ENCODE measurements around the gene ISOC1. TPM values are rescaled to one million over a fixed set of nuclear protein-coding genes. Genes with fewer than 3 reads are reported as not detected.
A peak's percentile ranks its signal among the peaks of the same experiment; 100 is the strongest.

Gene ISOC1
- total RNA-seq, 1 experiment from 2014 or later: 123 TPM

DNA sequence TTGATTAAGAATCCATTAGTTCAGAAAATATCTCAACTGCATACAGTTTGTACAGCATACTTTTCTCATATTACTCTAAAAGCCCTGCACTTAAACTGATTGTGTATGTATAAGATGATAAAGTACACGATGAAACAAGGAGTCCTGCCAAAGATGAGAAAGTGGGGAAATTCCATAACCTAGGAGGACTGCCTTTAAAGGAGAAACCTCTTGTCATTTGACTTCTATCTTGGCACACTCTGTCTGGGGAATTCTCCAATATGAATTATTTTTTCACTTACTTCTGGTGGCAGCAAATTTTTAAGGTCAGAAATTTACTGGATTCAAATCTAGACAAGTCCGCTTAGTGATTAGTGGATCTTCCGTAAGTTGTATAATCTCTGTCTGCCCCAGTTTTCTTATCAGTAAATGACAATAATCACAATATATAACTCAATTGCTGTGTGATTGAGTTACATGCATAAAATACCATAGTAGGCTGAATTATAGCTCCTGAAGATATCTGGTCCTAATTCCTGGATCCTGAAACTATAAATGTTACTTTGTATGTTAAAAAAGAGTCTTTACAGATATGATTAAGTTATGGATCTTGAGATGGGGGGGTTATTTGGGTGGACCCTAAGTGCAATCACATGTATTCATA is 17.0 kb upstream of the ISOC1 start:
- H3K27ac ChIP-seq: no peak overlapping the region

DNA sequence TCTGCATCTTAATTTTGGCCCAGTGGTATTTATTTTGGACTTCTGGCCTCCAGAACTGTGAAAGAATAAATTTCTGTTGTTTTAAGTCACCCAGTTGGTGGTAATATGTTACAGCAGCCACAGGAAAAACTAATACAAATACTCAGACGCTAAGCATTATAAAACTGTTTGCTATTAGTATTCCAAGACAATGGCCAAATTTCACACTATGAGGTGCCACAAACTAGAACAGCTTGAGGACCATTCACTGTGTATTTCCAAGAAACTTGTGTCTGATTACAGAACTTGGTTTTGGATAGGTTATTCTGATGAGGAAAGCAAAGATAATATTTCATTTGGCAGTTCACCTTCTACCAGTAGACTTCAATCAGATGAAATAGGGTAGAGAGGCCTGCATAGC is 16.3 kb upstream of the ISOC1 start:
- Histone ChIP-seq H3K4me3 (no peak overlapping the region), H3K27ac (no peak overlapping the region), H3K36me3 (no peaks in the 10 kb centered on the region), H3K27me3 (no peaks in the 10 kb centered on the region), H3K9me3 (replicated peaks) (no peaks in the 10 kb centered on the region), H3K4me1 (no peaks in the 10 kb centered on the region)
- DNase-seq: no peak

More for the DNA sequence above, 17.0 kb upstream of the ISOC1 start:
- Histone ChIP-seq H3K4me1 (no peaks in the 10 kb centered on the region), H3K4me3 (no peak overlapping the region), H3K27me3 (no peaks in the 10 kb centered on the region), H3K36me3 (no peaks in the 10 kb centered on the region), H3K9me3 (replicated peaks) (no peaks in the 10 kb centered on the region)
- no peak for DNase-seq

DNA sequence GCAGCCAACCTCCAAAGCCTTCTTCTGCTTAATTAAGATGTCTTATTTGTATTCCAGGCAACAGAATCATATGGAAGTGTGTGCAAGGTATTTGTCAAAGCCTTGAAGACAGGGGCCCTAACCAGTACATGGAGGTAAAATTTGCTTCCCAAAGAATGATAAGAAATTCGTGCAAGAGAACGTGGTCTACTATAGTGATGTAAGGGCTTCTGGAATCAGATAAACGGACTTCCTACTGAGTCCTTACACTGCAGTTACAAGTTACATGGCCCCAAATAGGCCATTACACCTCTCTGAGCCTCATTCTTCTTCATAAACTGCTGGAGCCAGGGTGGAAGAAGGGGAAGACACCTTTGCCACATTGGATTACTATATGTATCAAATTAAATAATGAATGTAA is 15.9 kb upstream of the ISOC1 start:
- no peak overlapping the region for H3K4me3 ChIP-seq
- H3K36me3 ChIP-seq: no peaks in the 10 kb centered on the region
- H3K9me3 ChIP-seq (replicated peaks): no peaks in the 10 kb centered on the region
- no peaks in the 10 kb centered on the region for H3K27me3 ChIP-seq
- no peak for DNase-seq
- no peaks in the 10 kb centered on the region for H3K4me1 ChIP-seq
- no peak overlapping the region for H3K27ac ChIP-seq

DNA sequence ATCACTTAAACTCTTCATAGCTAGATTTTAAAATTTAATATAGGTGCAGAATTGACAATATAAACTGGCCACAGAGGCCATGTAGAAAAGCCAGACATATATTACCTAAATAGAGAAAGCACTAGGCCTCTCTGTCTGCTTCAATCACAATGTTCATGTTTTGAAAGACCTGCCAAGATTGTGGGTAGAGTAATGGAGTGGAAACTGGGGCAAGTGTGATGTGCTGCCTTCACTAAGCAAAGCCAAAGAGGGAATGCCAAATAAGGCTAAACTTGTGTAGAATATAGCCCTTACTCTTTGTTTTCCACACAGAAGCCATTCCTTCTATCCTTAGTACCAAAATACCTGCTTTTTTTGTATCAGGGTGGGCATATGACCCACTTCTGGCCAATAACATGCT is 15.1 kb upstream of the ISOC1 start:
- no peaks in the 10 kb centered on the region for H3K9me3 ChIP-seq (replicated peaks)
- DNase-seq: no peak
- no peaks in the 10 kb centered on the region for H3K27me3 ChIP-seq
- no peak overlapping the region for H3K27ac ChIP-seq
- H3K4me3 ChIP-seq: no peak overlapping the region
- no peaks in the 10 kb centered on the region for H3K36me3 ChIP-seq
- H3K4me1 ChIP-seq: no peaks in the 10 kb centered on the region

DNA sequence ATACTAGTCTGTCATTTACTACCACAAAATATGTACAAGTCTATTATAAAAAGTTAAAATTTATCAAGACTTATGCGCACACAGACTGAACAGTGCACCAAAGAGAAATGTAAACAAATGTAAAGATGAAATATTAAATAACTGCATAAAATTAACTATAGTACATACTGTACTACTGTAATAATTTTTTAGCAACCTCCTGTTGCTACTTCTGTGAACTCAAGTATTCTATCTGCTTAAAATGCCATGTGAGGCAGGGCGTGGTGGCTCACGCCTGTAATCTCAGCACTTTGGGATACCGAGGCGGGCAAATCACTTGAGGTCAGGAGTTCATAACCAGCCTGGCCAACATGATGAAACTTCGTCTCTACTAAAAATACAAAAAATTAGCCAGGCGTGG is 13.8 kb upstream of the ISOC1 start:
- Histone ChIP-seq H3K9me3 (replicated peaks) (no peaks in the 10 kb centered on the region), H3K4me1 (no peaks in the 10 kb centered on the region), H3K27me3 (no peaks in the 10 kb centered on the region), H3K4me3 (no peak overlapping the region), H3K36me3 (no peaks in the 10 kb centered on the region), H3K27ac (no peak overlapping the region)
- no peak for DNase-seq

DNA sequence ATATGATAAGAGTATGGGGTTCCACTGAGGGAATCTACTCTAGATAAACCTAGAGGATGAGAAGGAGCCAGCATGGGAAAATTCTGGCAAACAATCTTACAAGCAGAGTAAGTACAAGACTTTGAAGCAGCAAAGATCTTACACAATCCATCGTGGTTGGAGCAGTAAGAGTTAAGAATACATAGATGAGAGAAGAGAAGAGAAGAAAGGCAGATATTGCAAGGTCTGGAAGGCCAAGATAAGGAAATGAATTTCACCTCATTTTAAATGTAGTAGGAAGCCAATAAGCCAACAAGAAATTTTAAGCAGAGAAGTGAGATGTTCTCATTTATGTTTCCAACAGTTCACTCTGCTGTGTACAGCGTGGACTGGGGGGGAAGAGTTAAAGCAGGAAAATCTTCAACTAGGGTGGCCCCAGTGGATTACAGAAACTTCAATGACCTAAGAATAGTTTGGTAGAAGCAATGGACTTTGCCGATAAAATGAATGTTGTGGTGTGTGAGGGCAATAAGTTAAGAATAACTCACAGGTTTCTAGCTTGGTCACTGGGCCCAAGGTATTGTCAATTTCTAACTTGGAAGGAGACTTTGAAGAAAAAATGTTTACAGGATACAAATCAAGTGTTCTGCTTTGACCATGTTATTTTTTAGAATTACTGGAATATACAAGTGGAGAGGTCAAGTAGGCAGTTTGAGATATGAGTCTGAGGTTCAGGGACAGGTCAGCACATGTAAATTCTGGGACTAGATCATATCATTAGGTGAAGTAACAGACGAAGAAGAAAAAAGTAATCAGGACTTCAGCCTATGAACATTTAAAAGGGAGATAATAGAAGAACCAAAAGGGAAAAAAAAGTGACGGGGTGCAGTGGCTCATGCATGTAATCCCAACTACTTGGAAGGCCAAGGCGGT is 12.1 kb upstream of the ISOC1 start:
- no peak for DNase-seq
- no peaks in the 10 kb centered on the region for H3K36me3 ChIP-seq
- no peaks in the 10 kb centered on the region for H3K27me3 ChIP-seq
- H3K4me3 ChIP-seq: no peak overlapping the region
- no peak overlapping the region for H3K27ac ChIP-seq
- H3K4me1 ChIP-seq: no peaks in the 10 kb centered on the region
- H3K9me3 ChIP-seq (replicated peaks): no peaks in the 10 kb centered on the region

DNA sequence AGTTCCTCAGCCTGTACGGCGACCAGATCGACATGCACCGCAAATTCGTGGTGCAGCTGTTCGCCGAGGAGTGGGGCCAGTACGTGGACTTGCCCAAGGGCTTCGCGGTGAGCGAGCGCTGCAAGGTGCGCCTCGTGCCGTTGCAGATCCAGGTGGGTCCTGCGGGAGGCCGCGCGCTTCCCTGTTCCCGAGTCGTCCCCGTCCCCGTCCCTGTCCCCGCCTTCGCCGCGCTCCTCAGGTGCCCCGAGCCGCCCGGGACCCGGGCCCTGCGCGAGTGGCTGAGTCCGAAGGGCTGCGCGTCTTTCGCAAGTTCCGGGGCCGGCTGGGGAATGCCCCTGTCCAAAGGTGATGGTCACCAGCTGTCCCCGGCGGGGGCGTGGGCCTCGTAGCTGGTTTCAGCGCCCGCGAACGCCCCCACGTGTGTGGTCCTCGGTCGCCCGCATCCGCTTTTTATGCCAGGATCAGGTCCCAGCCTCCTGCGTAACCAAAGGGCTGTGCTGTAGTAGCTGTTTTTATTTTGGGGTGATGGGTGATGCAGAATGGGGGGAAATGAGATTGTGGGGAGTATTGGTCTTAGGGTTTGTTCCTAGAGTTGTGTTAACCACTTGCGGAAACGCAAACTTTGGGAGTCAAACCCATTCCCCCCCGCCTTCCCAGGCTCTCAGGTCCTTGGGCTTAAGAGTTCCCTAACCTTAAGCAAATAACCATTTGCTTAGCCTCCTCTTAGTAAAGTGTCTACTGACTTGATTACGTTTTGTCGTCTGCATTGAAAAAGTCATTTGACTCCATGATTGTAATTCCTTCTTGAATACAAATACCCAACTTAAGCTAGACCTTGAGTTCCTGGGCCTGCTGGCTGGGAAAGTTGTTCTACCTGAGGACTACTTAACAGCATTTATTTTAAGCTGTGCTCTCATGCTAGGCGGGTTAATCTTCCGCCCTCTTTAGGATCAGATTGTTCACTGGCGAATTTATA is 663 bp downstream of the ISOC1 start:
- Histone ChIP-seq H3K27ac (peak overlapping the region; percentile 88), H3K4me1 (peaks cover 14% of the 10 kb centered on the region), H3K36me3 (no peaks in the 10 kb centered on the region), H3K27me3 (no peaks in the 10 kb centered on the region), H3K4me3 (peak overlapping the region; percentile 93), H3K9me3 (replicated peaks) (no peaks in the 10 kb centered on the region)
- DNase-seq: peak; percentile 70 to 73

DNA sequence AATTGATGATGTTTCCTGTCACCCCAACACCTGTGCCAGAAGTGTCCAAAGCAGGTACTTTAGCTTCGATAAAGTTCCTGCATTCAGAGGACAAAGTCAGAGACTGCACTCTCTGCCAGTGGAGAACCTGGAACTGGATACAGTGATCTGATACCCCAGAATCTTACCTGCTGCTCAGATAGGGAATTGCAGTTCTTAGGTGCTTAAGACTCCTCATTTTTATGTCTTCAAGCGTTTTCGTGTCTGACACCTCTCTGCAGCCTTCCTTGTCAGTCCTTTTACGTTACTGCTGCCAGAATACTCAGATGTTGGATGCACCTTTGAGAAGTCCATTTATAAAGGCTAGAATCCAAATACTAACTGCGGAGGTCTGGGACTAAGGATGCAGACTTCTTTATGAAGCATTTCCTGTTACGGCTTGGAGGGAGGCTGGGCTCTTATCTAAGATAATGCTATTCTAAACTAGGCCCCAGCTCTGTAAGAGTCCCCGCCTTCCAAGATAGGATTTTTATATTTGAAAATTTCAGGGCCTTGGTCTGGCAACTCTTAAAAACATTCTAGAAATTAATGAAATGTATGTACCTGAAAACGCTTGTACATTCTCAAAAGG is 1.9 kb downstream of the ISOC1 start:
- H3K4me1 ChIP-seq: peaks cover 14% of the 10 kb centered on the region
- peak in 1 of 2 experiments; percentile 13 for DNase-seq
- H3K27ac ChIP-seq: no peak overlapping the region
- H3K9me3 ChIP-seq (replicated peaks): no peaks in the 10 kb centered on the region
- H3K4me3 ChIP-seq: no peak overlapping the region
- H3K36me3 ChIP-seq: no peaks in the 10 kb centered on the region
- H3K27me3 ChIP-seq: no peaks in the 10 kb centered on the region

DNA sequence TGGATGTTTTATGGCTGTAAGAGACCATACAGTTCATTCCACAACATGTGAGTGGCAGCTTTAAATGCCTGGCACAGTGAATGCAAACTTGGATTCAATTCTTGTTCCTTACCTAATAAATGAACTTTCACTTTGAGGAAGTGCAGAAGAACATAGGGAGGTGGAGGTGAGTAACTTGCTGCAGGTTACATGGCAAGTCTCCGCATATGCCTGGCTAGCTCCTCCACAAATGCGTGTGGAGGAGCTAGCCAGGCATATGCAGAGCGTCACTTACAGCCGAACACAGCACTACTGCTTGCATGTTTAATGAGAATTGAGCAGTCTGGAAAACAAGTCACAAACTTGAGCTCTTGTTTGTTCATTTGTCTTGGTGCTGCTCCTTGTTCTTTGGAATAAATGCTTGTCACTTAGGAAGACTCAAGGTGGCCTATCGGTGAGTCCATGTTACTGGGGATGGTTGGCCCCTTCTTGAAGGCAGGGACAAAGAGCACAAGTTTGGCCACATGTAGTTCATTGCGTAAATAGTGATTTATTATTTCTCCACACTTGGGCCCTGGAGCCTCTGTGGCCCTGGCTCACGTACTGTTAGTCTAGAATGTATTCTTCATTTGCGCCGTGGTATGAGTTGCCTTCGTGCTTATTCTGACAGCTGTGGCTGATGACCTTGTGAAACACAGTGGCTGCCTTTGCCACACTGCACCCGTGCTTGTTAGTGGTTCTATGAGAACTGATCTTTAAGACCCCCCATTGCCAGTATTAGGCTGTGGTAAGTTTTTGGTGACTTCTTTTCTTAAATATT is 3.1 kb downstream of the ISOC1 start:
- peak in 1 of 2 experiments; percentile 16 for DNase-seq
- H3K27ac ChIP-seq: no peak overlapping the region
- H3K36me3 ChIP-seq: no peaks in the 10 kb centered on the region
- no peaks in the 10 kb centered on the region for H3K27me3 ChIP-seq
- H3K9me3 ChIP-seq (replicated peaks): no peaks in the 10 kb centered on the region
- no peak overlapping the region for H3K4me3 ChIP-seq
- peaks cover 14% of the 10 kb centered on the region for H3K4me1 ChIP-seq

DNA sequence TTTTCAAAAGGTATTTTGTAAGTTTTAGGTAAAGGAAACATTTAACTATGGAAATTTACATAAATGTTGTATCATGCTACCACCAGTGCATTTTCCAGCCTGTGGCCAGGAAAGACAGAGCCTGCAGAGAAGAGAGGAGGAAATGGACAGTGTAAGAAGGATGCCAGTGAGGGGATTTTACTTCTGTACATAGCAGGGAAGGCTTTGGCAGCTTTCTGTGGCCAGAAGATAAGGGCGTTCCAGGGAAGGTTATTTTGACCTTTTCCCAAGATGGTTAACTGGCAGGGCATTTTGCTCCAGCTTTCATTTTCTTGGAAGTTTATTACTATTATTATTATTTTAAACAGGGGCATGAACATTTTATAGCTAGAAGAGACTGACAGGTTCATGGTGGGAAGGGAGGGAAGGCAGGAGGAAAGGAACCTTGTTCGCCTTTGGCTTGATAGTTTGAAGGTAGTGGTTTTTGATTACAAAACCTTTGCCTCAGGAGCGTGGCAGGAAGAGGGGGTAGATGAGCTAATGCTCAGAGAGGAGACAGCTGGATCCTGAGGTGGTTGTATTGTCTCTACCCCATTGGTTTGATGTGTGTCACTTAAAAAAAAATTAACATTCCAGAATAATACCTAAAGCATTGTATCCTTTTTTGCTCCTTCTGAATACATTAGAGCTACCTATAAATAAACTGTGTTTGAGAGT is 4.1 kb downstream of the ISOC1 start:
- H3K4me1 ChIP-seq: peaks cover 14% of the 10 kb centered on the region
- H3K36me3 ChIP-seq: no peaks in the 10 kb centered on the region
- H3K9me3 ChIP-seq (replicated peaks): no peaks in the 10 kb centered on the region
- H3K27ac ChIP-seq: no peak overlapping the region
- no peak overlapping the region for H3K4me3 ChIP-seq
- H3K27me3 ChIP-seq: no peaks in the 10 kb centered on the region
- peak in 1 of 2 experiments; percentile 35 for DNase-seq

DNA sequence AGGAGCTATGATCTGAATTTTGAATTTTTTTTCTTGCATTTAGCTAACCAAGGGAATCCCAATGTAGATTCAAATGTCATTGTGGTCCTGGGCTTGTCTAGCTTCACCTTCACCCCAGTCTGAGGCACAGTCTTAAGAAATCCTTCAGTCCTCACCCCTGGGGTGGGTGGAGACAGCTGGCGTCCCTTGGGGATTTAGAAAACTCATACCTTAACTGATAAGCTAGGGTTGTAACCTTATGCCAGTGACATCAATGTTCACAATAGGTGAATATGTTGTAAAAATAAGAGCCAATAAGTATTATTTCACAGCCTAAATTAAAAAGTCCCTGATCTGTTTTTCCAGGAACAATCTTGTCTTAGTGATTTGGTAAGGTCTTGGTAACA is 4.6 kb downstream of the ISOC1 start:
- H3K9me3 ChIP-seq (replicated peaks): no peaks in the 10 kb centered on the region
- H3K4me1 ChIP-seq: peaks cover 14% of the 10 kb centered on the region
- H3K4me3 ChIP-seq: no peak overlapping the region
- no peak overlapping the region for H3K27ac ChIP-seq
- H3K27me3 ChIP-seq: no peaks in the 10 kb centered on the region
- peak in 1 of 2 experiments; percentile 12 for DNase-seq
- H3K36me3 ChIP-seq: no peaks in the 10 kb centered on the region

DNA sequence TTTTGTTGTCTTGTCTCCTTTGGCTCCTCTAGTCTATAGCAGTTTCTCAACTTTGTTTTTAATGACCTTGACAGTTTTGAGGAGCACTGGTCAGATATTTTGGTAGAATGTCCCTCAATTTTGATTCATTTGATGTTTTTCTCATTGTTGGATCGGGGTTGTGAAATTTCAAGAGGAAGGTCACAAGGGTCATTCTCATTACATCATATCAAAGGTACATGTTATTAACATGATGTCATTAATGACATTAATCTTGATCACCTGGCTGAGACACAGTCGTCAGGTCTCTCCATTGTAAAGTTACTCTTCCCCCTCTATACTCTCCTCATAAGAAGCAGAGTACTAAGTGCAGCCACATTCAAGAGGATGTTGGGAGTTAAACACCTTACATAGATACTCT is 7.2 kb downstream of the ISOC1 start:
- Histone ChIP-seq H3K36me3 (peaks cover 20% of the 10 kb centered on the region), H3K4me3 (no peak overlapping the region), H3K27ac (no peak overlapping the region), H3K4me1 (peaks cover 11% of the 10 kb centered on the region), H3K9me3 (replicated peaks) (no peaks in the 10 kb centered on the region), H3K27me3 (no peaks in the 10 kb centered on the region)
- no peak for DNase-seq

DNA sequence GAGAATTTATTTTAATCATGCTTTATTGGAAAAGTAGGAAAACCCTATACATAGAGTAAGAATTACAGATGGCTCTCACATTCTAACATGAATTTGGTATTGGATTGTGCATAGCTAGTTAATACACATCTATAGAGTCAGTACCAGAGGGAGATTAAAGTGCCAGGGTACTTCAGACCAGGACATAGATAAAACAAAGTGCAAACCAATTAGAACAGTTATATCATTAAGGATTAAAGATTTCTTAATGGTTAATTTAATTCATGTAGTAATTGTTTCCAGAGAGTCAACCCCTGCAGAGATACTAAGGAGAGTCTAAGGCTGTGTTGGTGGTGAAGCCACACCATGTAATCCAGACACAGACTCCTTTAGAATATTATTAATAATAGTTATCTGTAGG is 8.8 kb downstream of the ISOC1 start:
- H3K4me3 ChIP-seq: no peak overlapping the region
- no peaks in the 10 kb centered on the region for H3K9me3 ChIP-seq (replicated peaks)
- no peaks in the 10 kb centered on the region for H3K27me3 ChIP-seq
- H3K4me1 ChIP-seq: peaks cover 10% of the 10 kb centered on the region
- peaks cover 29% of the 10 kb centered on the region for H3K36me3 ChIP-seq
- no peak for DNase-seq
- H3K27ac ChIP-seq: no peak overlapping the region
